Bronchial epithelial cell (primary cell): ENCODE measurements around the gene REEP1. TPM values are rescaled to one million over a fixed set of nuclear protein-coding genes. Genes with fewer than 3 reads are reported as not detected.
A peak's percentile ranks its signal among the peaks of the same experiment; 100 is the strongest.

Experiments
- DNase-seq: peaks from one replicate; pipeline ENCODE4 v3.0.0-alpha.2; 2010; ENCODE audit warnings: low read depth
- FAIRE-seq: peaks from 2 replicates; lab custom pipeline; 2011; peaks lifted over from hg19 to GRCh38; lab: Jason Lieb, UNC
- H3K27me3 ChIP-seq: 2 replicates; pipeline ENCODE4 v1.5.1; 2011; ENCODE audit warnings: low read length; ENCODE audit not compliant: control insufficient read depth, insufficient read depth
- H3K36me3 ChIP-seq: 2 replicates; pipeline ENCODE4 v1.5.1; 2011; ENCODE audit warnings: low read length; ENCODE audit not compliant: control insufficient read depth, insufficient read depth
- H3K4me3 ChIP-seq: 2 replicates; pipeline ENCODE4 v1.5.1; 2011; ENCODE audit warnings: mild to moderate bottlenecking, low read depth, low read length, control low read depth
- total RNA-seq: library from RNA; depleted of rRNA; stranded (reverse); fragments of >200 nt; gene quantifications from 2 replicates; pipeline ENCODE4 v1.2.1, GENCODE V29; 2014
- TF ChIP-seq, protein P1 (sequence below): IDR thresholded peaks from 2 replicates; pipeline ENCODE4 v1.5.1; 2011; ENCODE audit warnings: mild to moderate bottlenecking, moderate library complexity, low read length, control low read depth, inconsistent platforms; ENCODE audit not compliant: insufficient read depth, severe bottlenecking

Gene REEP1
- total RNA-seq, 1 donor from 2014 or later, result under 0.01 TPM

DNA sequence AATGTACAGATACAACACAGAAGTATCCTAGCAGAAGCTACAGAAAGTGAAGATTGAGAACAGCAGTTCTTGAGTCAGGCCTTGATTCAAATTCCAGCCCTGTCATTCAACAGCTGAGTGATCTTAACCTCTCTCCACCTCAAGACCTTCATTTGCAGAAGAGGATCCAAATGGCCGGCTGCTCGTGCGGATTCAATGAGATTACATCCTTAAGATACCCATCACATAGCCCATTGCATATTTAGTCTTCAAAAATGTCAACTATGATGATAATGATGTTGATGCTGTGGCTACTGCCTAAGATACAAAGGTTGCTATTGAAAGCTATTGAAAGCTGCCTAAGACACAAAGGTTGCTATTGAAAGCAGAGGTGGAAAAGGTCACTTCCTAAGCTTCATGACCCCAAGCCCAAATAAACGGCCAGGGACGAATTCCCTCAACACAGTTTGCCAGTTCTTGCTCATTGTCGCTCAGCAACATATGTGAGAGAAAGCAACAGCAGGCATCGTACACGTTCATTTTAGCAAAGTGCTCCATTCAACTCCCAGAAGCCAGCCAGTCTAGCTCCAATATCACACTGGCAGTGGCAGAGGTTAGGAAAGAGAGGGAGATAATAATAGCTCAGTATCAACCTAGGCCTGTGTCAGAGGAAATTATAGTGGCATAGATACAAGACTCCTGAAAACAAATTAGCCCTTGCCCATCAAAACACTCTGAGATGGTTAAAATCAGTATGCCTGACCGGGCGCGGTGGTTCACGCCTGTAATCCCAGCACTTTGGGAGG, 102.0 kb downstream of the REEP1 start:
- no peaks in the 10 kb centered on the region for H3K27me3 ChIP-seq
- H3K4me3 ChIP-seq, result no peak overlapping the region
- no peak for FAIRE-seq
- TF ChIP-seq, protein P1, sequence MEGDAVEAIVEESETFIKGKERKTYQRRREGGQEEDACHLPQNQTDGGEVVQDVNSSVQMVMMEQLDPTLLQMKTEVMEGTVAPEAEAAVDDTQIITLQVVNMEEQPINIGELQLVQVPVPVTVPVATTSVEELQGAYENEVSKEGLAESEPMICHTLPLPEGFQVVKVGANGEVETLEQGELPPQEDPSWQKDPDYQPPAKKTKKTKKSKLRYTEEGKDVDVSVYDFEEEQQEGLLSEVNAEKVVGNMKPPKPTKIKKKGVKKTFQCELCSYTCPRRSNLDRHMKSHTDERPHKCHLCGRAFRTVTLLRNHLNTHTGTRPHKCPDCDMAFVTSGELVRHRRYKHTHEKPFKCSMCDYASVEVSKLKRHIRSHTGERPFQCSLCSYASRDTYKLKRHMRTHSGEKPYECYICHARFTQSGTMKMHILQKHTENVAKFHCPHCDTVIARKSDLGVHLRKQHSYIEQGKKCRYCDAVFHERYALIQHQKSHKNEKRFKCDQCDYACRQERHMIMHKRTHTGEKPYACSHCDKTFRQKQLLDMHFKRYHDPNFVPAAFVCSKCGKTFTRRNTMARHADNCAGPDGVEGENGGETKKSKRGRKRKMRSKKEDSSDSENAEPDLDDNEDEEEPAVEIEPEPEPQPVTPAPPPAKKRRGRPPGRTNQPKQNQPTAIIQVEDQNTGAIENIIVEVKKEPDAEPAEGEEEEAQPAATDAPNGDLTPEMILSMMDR, result no peak
- DNase-seq, result no peak
- H3K36me3 ChIP-seq, result no peaks in the 10 kb centered on the region

DNA sequence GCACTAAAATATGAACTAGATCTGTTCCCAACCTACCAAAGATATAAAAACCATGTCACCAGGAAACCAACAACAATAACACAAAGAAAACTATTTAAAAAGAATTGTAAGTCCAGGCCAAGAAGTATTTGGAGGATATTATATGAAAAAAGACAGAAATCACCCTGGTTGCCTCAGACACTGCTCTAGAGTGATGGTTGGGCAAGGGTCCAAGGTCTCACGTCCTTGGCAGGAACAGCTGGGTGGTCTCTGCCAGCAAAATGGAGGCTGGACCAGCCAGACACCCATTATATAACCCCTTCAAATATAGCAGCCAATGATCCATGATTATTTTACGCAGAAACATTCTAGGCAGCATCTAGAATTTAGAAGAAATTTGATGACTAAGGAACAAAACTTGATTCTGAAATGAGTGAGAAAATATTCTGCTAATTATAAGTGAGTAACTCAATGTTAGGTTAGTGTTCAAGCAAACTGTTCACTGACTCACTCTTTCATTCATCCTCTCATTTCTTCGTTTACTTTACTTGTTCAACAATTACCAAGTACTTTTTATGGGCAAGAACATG, 102.8 kb downstream of the REEP1 start:
- FAIRE-seq (no peak), DNase-seq (peak; percentile 5)
- TF ChIP-seq, protein P1, result no peak
- Histone ChIP-seq H3K4me3 (no peak overlapping the region), H3K36me3 (no peaks in the 10 kb centered on the region), H3K27me3 (no peaks in the 10 kb centered on the region)

DNA sequence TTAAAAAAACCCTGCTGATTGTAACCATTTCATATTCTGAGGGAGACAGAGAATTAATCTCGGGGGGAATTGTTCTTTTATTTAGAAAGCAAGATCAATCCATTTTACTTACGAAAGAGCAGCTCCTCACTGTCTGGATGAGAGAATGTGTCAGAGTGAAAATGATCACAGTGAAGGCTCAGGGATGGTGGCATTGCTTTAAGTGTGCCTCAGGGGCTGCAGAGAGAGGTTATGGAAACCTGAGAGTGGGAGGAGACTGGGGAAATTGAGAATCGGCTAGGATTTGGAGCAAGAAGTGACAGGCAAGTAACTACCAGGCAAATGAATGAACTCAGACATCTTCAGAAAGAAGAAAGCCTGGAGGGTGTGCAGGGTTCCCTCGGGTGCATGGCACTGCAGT, 104.0 kb downstream of the REEP1 start:
- no peaks in the 10 kb centered on the region for H3K27me3 ChIP-seq
- FAIRE-seq, result no peak
- no peak for DNase-seq
- TF ChIP-seq, protein P1, result no peak
- no peak overlapping the region for H3K4me3 ChIP-seq
- H3K36me3 ChIP-seq, result no peaks in the 10 kb centered on the region

DNA sequence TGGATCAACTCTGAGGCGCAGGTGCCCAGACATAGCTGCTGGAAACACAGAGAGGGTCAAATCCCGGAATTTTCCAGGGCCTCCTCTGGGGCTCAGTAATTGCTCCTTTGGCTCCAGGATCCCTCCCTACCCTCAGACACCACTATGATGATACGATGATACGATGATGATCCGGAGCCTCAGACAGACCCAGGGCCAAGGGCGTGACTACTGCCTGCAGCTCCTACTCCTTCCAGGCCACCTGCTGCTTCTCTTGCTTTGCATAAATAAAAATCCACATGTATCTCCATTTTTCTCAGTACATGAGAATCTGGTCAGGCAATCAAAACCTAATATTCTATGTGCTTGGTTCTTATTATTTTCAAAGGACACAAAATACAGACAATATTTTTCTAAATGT, 104.5 kb downstream of the REEP1 start:
- TF ChIP-seq, protein P1, result no peak
- H3K27me3 ChIP-seq, result no peaks in the 10 kb centered on the region
- DNase-seq, result no peak

DNA sequence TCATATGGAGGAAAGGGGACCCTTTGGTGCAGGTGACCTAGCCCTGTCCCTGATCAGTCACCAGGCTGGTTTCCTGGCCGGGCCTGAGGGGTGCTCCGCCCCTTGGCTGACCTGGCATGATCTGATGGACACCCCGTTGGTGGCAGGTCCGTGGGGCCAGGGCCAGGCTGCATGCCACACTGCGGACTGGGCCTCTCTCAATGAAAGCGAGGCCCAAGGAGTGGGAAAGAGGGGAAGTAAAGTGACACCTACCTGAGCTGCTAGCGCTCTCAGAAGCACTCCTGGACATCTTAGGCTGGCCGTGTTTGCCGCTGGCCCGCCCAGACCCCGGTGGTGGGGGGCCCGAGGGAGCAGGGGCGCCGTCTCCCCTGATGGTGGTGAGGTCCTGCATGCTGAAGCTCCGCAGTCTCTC, 105.0 kb downstream of the REEP1 start:
- DNase-seq, result no peak
- no peak for FAIRE-seq
- no peaks in the 10 kb centered on the region for H3K27me3 ChIP-seq
- TF ChIP-seq, protein P1, result no peak
- H3K4me3 ChIP-seq, result no peak overlapping the region
- no peaks in the 10 kb centered on the region for H3K36me3 ChIP-seq

More for the DNA sequence above, 104.5 kb downstream of the REEP1 start:
- H3K4me3 ChIP-seq, result no peak overlapping the region
- FAIRE-seq, result no peak
- no peaks in the 10 kb centered on the region for H3K36me3 ChIP-seq
